Gastrocnemius medialis (tissue), 4 donors: ENCODE data around the gene S1PR5. TPM values are rescaled to one million over a fixed set of nuclear protein-coding genes. Genes with fewer than 3 reads are reported as not detected.

Experiments used
- ATAC-seq, 2 donors: fragments of 150-250 bp; one replicate each; pipeline ENCODE4 v1.9.1; 2016
- DNase-seq, 2 donors: peaks; one replicate each; pipeline ENCODE4 v3.0.0-alpha.2; 2019
- H3K27ac ChIP-seq, 4 donors: fragments of 200-600 bp; sonication (generic); 1 replicate in 1 of 4; 2 replicates in 3 of 4; pipeline ENCODE4 v1.5.1; 2016 to 2018; ENCODE audit warnings: mild to moderate bottlenecking in 2 of 4, moderate library complexity in 1 of 4
- H3K27me3 ChIP-seq, 3 donors: fragments of 200-600 bp; sonication (generic) in 2 of 3; 1 replicate in 1 of 3; 2 replicates in 2 of 3; pipeline versions ENCODE4 v1.5.1 to v1.6.0; 2016 to 2019; ENCODE audit warnings: mild to moderate bottlenecking in 1 of 3, moderate library complexity in 1 of 3
- H3K36me3 ChIP-seq, 2 donors: fragments of 200-600 bp; sonication (generic) in 1 of 2; one replicate each; pipeline ENCODE4 v1.5.1; 2017 to 2018
- H3K4me1 ChIP-seq, 2 donors: fragments of 200-600 bp; sonication (generic) in 1 of 2; one replicate each; pipeline ENCODE4 v1.5.1; 2016 to 2017; ENCODE audit warnings: mild to moderate bottlenecking in 2 of 2
- H3K4me3 ChIP-seq, 4 donors: fragments of 200-600 bp; sonication (generic) in 3 of 4; 1 replicate in 1 of 4; 2 replicates in 3 of 4; pipeline ENCODE4 v1.5.1; 2016 to 2019; ENCODE audit warnings: mild to moderate bottlenecking in 2 of 4
- H3K9me3 ChIP-seq, 3 donors: fragments of 200-600 bp; sonication (generic) in 2 of 3; 1 replicate in 1 of 3; 2 replicates in 2 of 3; pipeline ENCODE4 v1.5.1; 2016 to 2019
- POLR2A ChIP-seq, 2 donors: fragments of 450-650 bp; IDR thresholded peaks; one replicate each; pipeline ENCODE4 v1.6.1; 2017; ENCODE audit warnings: antibody characterized with exemption in 2 of 2, mild to moderate bottlenecking in 2 of 2, moderate library complexity in 2 of 2
- in situ Hi-C, 4 donors: fragments of 200-750 bp; cut with MboI; loops; one replicate each; pipeline versions ENCODE4 v1.15.0 to v1.8.0; 2017; ENCODE audit warnings: low sequenced_read_pairs in 4 of 4
- intact Hi-C: fragments of 100-400 bp; cut with DNase I; formaldehyde crosslinking; loops from one replicate; pipeline ENCODE4 v1.15.1; 2023; ENCODE audit warnings: low total_unique reads
- total RNA-seq, 4 donors: library from RNA; depleted of rRNA; stranded (reverse); fragments of >200 nt; gene quantifications; one replicate each; pipeline versions ENCODE4 v1.1.0 to v1.2.3, GENCODE V29; 2016
- TF ChIP-seq, protein P1 (sequence below), 5 experiments: fragments of 450-650 bp in 3 of 5; fragments of 200-600 bp in 2 of 5; sonication (generic) in 2 of 5; IDR thresholded peaks in 4 of 5; conservative IDR thresholded peaks in 1 of 5; 1 replicate in 4 of 5; 2 replicates in 1 of 5; pipeline ENCODE4 v1.5.1; 2016 to 2019; ENCODE audit warnings: antibody characterized with exemption in 5 of 5, mild to moderate bottlenecking in 3 of 5, moderate library complexity in 3 of 5

Gene S1PR5
- total RNA-seq, 4 donors from 2014 or later = not detected

GRCh38 chr19:10501971-10502523, 15.2 kb downstream of the S1PR5 start:
- H3K27me3 ChIP-seq = no peaks in the 10 kb centered on the region
- TF ChIP-seq, protein P1, sequence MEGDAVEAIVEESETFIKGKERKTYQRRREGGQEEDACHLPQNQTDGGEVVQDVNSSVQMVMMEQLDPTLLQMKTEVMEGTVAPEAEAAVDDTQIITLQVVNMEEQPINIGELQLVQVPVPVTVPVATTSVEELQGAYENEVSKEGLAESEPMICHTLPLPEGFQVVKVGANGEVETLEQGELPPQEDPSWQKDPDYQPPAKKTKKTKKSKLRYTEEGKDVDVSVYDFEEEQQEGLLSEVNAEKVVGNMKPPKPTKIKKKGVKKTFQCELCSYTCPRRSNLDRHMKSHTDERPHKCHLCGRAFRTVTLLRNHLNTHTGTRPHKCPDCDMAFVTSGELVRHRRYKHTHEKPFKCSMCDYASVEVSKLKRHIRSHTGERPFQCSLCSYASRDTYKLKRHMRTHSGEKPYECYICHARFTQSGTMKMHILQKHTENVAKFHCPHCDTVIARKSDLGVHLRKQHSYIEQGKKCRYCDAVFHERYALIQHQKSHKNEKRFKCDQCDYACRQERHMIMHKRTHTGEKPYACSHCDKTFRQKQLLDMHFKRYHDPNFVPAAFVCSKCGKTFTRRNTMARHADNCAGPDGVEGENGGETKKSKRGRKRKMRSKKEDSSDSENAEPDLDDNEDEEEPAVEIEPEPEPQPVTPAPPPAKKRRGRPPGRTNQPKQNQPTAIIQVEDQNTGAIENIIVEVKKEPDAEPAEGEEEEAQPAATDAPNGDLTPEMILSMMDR (IDR thresholded peaks at IDR 0.05 in 4 of 5, conservative IDR thresholded peaks at IDR 0.05 in 1 of 5) = no peak
- TF ChIP-seq POLR2A (IDR thresholded peaks at IDR 0.05) = no peak
- peak overlapping the region; percentile 96 to 100 (median 98) for H3K27ac ChIP-seq
- no peaks in the 10 kb centered on the region for H3K9me3 ChIP-seq
- H3K36me3 ChIP-seq = peaks cover 0 to 26% of the 10 kb centered on the region in 2 donors
- DNase-seq = peak; percentile 66 to 92
- H3K4me1 ChIP-seq = peaks cover 30 to 42% of the 10 kb centered on the region in 2 donors
- intact Hi-C loops (loop anchor here (1.0 to 5.0 kb wide), 4 partner anchors 43 to 153 kb away; partner anchors contain the start of genes CDC37 and ILF3), in situ Hi-C loops (loop anchor here in 1 of 4 donors (10.0 kb wide), 1 partner anchor 63 kb away; the partner anchor contains the start of genes CDKN2D and KRI1)
- peak; percentile 75 to 84 for ATAC-seq
- H3K4me3 ChIP-seq = peak overlapping the region; percentile 77 to 96 (median 92)

DNA sequence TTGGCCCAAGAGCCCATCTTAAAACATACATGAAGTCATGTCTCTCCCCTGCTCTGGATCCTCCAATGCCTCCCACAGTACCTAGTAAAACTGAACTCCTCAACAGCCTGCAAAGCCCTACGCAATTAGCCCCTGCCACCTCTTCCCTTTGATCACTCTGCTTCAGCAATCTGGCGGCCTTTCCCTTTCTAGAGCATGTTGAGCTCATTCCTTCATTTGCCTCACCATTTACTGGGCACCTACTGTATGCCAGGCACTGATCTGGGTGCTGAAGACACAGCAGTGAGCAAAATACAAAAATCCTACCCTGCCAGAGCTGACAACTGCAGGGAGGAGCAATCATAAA, 17.0 kb downstream of the S1PR5 start:
- ATAC-seq (no peak), DNase-seq (no peak)
- in situ Hi-C loops (loop anchor here in 1 of 4 donors (10.0 kb wide), 1 partner anchor 65 kb away; the partner anchor contains the start of genes CDKN2D and KRI1), intact Hi-C loops (loop anchor here (5.0 kb wide), 1 partner anchor 98 kb away; the partner anchor contains the start of gene CDC37)
- Histone ChIP-seq H3K4me3 (no peak overlapping the region), H3K9me3 (no peaks in the 10 kb centered on the region), H3K36me3 (peaks cover 0 to 35% of the 10 kb centered on the region in 2 donors), H3K27ac (peak overlapping the region in 3 of 4 donors; percentile 96 to 100 (median 99)), H3K27me3 (no peaks in the 10 kb centered on the region), H3K4me1 (peaks cover 30 to 57% of the 10 kb centered on the region in 2 donors)
- TF ChIP-seq, protein P1 (IDR thresholded peaks at IDR 0.05 in 4 of 5, conservative IDR thresholded peaks at IDR 0.05 in 1 of 5) = no peak
- no peak for TF ChIP-seq POLR2A (IDR thresholded peaks at IDR 0.05)

- in situ Hi-C loops = loop anchor here in 1 of 4 donors (10.0 kb wide), 1 partner anchor 65 kb away; the partner anchor contains the start of genes CDKN2D and KRI1
- no peak for TF ChIP-seq POLR2A (IDR thresholded peaks at IDR 0.05)
- TF ChIP-seq, protein P1 (IDR thresholded peaks at IDR 0.05 in 4 of 5, conservative IDR thresholded peaks at IDR 0.05 in 1 of 5) = no peak
These were observed 17.5 kb downstream of the S1PR5 start for GRCh38 chr19:10499550-10500246.

DNA sequence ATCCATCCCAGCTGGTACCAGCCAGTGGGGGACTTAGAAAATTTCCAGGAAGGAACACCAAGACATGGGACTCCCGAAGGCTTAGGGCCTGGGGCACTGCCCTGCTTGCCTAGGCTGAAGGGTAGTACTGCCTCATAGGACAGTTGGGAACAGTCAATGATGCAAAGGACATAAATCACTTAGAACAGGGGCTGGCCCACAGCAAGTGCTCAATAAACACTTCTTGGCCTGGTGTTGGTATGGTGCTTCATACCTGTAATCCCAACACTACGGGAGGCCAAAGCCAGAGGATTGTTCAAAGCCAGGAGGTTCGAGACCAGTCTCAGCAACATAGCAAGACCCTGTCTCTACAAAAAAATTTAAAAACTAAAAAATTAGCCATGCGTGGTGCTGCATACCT, 19.9 kb downstream of the S1PR5 start:
- Histone ChIP-seq H3K27ac (peak overlapping the region in 3 of 4 donors; percentile 20 to 100 (median 67)), H3K27me3 (no peaks in the 10 kb centered on the region), H3K9me3 (no peaks in the 10 kb centered on the region), H3K4me3 (no peak overlapping the region), H3K36me3 (peaks cover 0 to 54% of the 10 kb centered on the region in 2 donors), H3K4me1 (peaks cover 33 to 57% of the 10 kb centered on the region in 2 donors)
- no peak for DNase-seq
- TF ChIP-seq, protein P1 (IDR thresholded peaks at IDR 0.05 in 4 of 5, conservative IDR thresholded peaks at IDR 0.05 in 1 of 5) = no peak
- intact Hi-C loops = no loop called here
- no peak for ATAC-seq
- in situ Hi-C loops = no loop called here

More at GRCh38 chr19:10499550-10500246, 17.5 kb downstream of the S1PR5 start:
- H3K27ac ChIP-seq = peak overlapping the region in 2 of 4 donors; percentile 67 to 100
- H3K36me3 ChIP-seq = peaks cover 0 to 40% of the 10 kb centered on the region in 2 donors
- no peak for ATAC-seq
- no peak for DNase-seq
- intact Hi-C loops = loop anchor here (5.0 kb wide), 1 partner anchor 97 kb away; the partner anchor contains the start of gene CDC37
- no peaks in the 10 kb centered on the region for H3K9me3 ChIP-seq
- peaks cover 30 to 57% of the 10 kb centered on the region in 2 donors for H3K4me1 ChIP-seq
- no peak overlapping the region for H3K4me3 ChIP-seq
- no peaks in the 10 kb centered on the region for H3K27me3 ChIP-seq
